GM18951 (cell line): Measurements from ENCODE around the gene DNAH17.

Experiments
- POLR2A ChIP-seq: IDR thresholded peaks from 4 replicates; pipeline ENCODE4 v1.6.1; 2011; ENCODE audit warnings: mild to moderate bottlenecking; ENCODE audit not compliant: insufficient read length, insufficient read depth; ENCODE audit errors: extremely low read depth
- in situ Hi-C: fragments of 300-500 bp; cut with MboI; formaldehyde crosslinking; loops from one replicate; pipeline ENCODE4 v1.12.0; 2022; ENCODE audit warnings: low sequenced_read_pairs, mixed read lengths, inconsistent platforms; ENCODE audit not compliant: unreplicated experiment

DNAH17 gene

GRCh38 chr17:78387977-78388941, 188.9 kb downstream of the DNAH17 start:
- TF ChIP-seq POLR2A: no peak
- in situ Hi-C loops: no loop called here

GRCh38 chr17:78384479-78385175, 192.6 kb downstream of the DNAH17 start:
- in situ Hi-C loops: no loop called here
- no peak for TF ChIP-seq POLR2A

- in situ Hi-C loops: no loop called here
- no peak for TF ChIP-seq POLR2A
Observed at GRCh38 chr17:78383725-78384471, 193.3 kb downstream of the DNAH17 start.

GRCh38 chr17:78381601-78382232, 195.5 kb downstream of the DNAH17 start:
- TF ChIP-seq POLR2A: no peak
- in situ Hi-C loops: no loop called here

GRCh38 chr17:78380370-78380769, 196.8 kb downstream of the DNAH17 start:
- in situ Hi-C loops: no loop called here
- TF ChIP-seq POLR2A: no peak

GRCh38 chr17:78379131-78379491, 198.1 kb downstream of the DNAH17 start:
- TF ChIP-seq POLR2A: no peak
- in situ Hi-C loops: no loop called here

GRCh38 chr17:78378225-78379130, 198.7 kb downstream of the DNAH17 start, which contains the start of gene PGS1:
PGS1 (plus strand) TSS chr17:78378649; CDS start chr17:78378666, 17 bp downstream.
- peak; percentile 82 for TF ChIP-seq POLR2A
- in situ Hi-C loops: no loop called here

GRCh38 chr17:78377858-78378224, 199.4 kb downstream of the DNAH17 start:
- in situ Hi-C loops: no loop called here
- TF ChIP-seq POLR2A: no peak

GRCh38 chr17:78376161-78376560, 201.0 kb downstream of the DNAH17 start:
- TF ChIP-seq POLR2A: no peak
- in situ Hi-C loops: no loop called here

GRCh38 chr17:78375401-78376151, 201.6 kb downstream of the DNAH17 start:
- TF ChIP-seq POLR2A: no peak
- in situ Hi-C loops: no loop called here

- no peak for TF ChIP-seq POLR2A
- in situ Hi-C loops: no loop called here
Observed at GRCh38 chr17:78374631-78375274, 202.4 kb downstream of the DNAH17 start.
